K562 (cell line): Measurements from ENCODE around the gene IPO13. TPM values are rescaled to one million over a fixed set of nuclear protein-coding genes. Genes with fewer than 3 reads are reported as not detected.

Experiments used
- CEBPB ChIP-seq: fragments of 450-650 bp; IDR thresholded peaks from 2 replicates; pipeline ENCODE4 v1.6.1; 2016; ENCODE audit warnings: missing genetic modification characterization, missing compliant biosample characterization
- CREB5 ChIP-seq: fragments of 250-450 bp; sonication (Bioruptor Pico); IDR thresholded peaks from 2 replicates; pipeline ENCODE4 v1.5.0; 2020; ENCODE audit warnings: mild to moderate bottlenecking
- ELF1 ChIP-seq: fragments of 200-800 bp; sonication (Bioruptor generic); IDR thresholded peaks from 2 replicates; pipeline ENCODE4 v1.6.1; 2016; ENCODE audit warnings: missing genetic modification characterization, missing compliant biosample characterization
- EWSR1 ChIP-seq: fragments of 450-650 bp; IDR thresholded peaks from 2 replicates; pipeline ENCODE4 v1.6.1; 2018; ENCODE audit warnings: borderline replicate concordance, mild to moderate bottlenecking, low read depth, moderate library complexity; ENCODE audit not compliant: partially characterized antibody
- FOXA1 ChIP-seq: fragments of 450-650 bp; IDR thresholded peaks from 2 replicates; pipeline ENCODE4 v1.6.1; 2016; ENCODE audit warnings: mild to moderate bottlenecking, borderline replicate concordance
- FOXM1 ChIP-seq, 2 experiments: fragments of 450-650 bp in 1 of 2; sonication (generic) in 1 of 2; formaldehyde crosslinking in 1 of 2; IDR thresholded peaks; 2 replicates each; pipeline versions ENCODE4 v1.6.1 to v1.9.0; 2017 to 2022; ENCODE audit warnings: low read depth in 2 of 2, mild to moderate bottlenecking in 2 of 2, missing genetic modification reagents in 1 of 2, moderate library complexity in 1 of 2
- GMEB1 ChIP-seq: fragments of 250-450 bp; sonication (Bioruptor Pico); IDR thresholded peaks from 2 replicates; pipeline ENCODE4 v1.4.0; 2020; ENCODE audit warnings: mild to moderate bottlenecking
- HNRNPUL1 ChIP-seq: fragments of 200-400 bp; formaldehyde crosslinking; IDR thresholded peaks from 2 replicates; pipeline ENCODE4 v1.6.1; 2017; ENCODE audit warnings: low read length
- MXD1 ChIP-seq: fragments of 250-450 bp; sonication (Bioruptor Pico); IDR thresholded peaks from 2 replicates; pipeline ENCODE4 v1.8.0; 2021; ENCODE audit warnings: borderline replicate concordance, mild to moderate bottlenecking, moderate library complexity; ENCODE audit not compliant: poor library complexity, severe bottlenecking
- PREB ChIP-seq: sonication (generic); formaldehyde crosslinking; IDR thresholded peaks from 2 replicates; pipeline ENCODE4 v1.8.1; 2023; ENCODE audit warnings: mild to moderate bottlenecking, missing genetic modification reagents
- PRMT5 ChIP-seq: sonication (generic); formaldehyde crosslinking; IDR thresholded peaks from 2 replicates; pipeline ENCODE4 v1.5.0; 2020; ENCODE audit warnings: missing genetic modification reagents
- RAD51 ChIP-seq: fragments of 450-650 bp; IDR thresholded peaks from 2 replicates; pipeline ENCODE4 v1.7.1; 2016; ENCODE audit warnings: low read depth, mild to moderate bottlenecking, borderline replicate concordance
- RB1 ChIP-seq: fragments of 450-650 bp; IDR thresholded peaks from 2 replicates; pipeline ENCODE4 v1.6.1; 2017; ENCODE audit warnings: low read depth, mild to moderate bottlenecking
- RBM22 ChIP-seq: fragments of 200-400 bp; formaldehyde crosslinking; IDR thresholded peaks from 2 replicates; pipeline ENCODE4 v1.6.1; 2018; ENCODE audit warnings: low read length, low read depth; ENCODE audit not compliant: poor library complexity, severe bottlenecking
- TCF3 ChIP-seq: sonication (generic); formaldehyde crosslinking; IDR thresholded peaks from 2 replicates; pipeline ENCODE4 v1.4.0; 2020; ENCODE audit warnings: mild to moderate bottlenecking, missing genetic modification reagents
- U2AF2 ChIP-seq: fragments of 200-400 bp; formaldehyde crosslinking; optimal IDR thresholded peaks from 2 replicates; pipeline ENCODE3; 2017; ENCODE audit warnings: low read depth, mild to moderate bottlenecking, low read length
- XRCC5 ChIP-seq: fragments of 200-400 bp; formaldehyde crosslinking; IDR thresholded peaks from 2 replicates; pipeline ENCODE4 v1.6.1; 2017; ENCODE audit warnings: low read depth, mild to moderate bottlenecking, low read length
- ZNF589 ChIP-seq: fragments of 200-800 bp; sonication (Bioruptor generic); IDR thresholded peaks from 2 replicates; pipeline ENCODE4 v1.6.1; 2016; ENCODE audit warnings: low read depth, missing genetic modification characterization, missing compliant biosample characterization
- ZNF644 ChIP-seq: fragments of 200-800 bp; sonication (Bioruptor generic); IDR thresholded peaks from 2 replicates; pipeline ENCODE4 v1.6.1; 2016; ENCODE audit warnings: low read depth, missing genetic modification characterization, missing compliant biosample characterization
- ZNF740 ChIP-seq, 3 experiments: fragments of 200-800 bp in 1 of 3; sonication (Bioruptor generic) in 1 of 3; sonication (generic) in 1 of 3; formaldehyde crosslinking in 1 of 3; IDR thresholded peaks; 2 replicates each; pipeline versions ENCODE4 v1.6.1 to v1.8.0; 2016 to 2022; ENCODE audit warnings: mild to moderate bottlenecking in 2 of 3, missing compliant biosample characterization in 2 of 3, missing genetic modification characterization in 2 of 3, missing genetic modification reagents in 1 of 3
- ZNF780A ChIP-seq: fragments of 250-450 bp; sonication (Bioruptor Pico); IDR thresholded peaks from 2 replicates; pipeline ENCODE4 v1.5.0; 2021; ENCODE audit warnings: mild to moderate bottlenecking
- polyA plus RNA-seq, 8 experiments: library from polyadenylated mRNA; depleted of rRNA in 4 of 8; stranded (reverse) in 5 of 8; unstranded in 3 of 8; fragments of >200 nt; fragmentation: Nextera tagmentation in 2 of 8; fragmentation: Illumina TruSeq in 1 of 8; extraction: Ambion mirVana in 2 of 8; extraction: Trizol in 1 of 8; gene quantifications; 2 replicates each; pipeline versions ENCODE4 v1.2.1 to v1.2.3, GENCODE V29; 2011 to 2014; ENCODE audit warnings: inconsistent platforms in 1 of 8, missing spikeins in 1 of 8
- total RNA-seq, 7 experiments: library from RNA; depleted of rRNA in 6 of 7; stranded (reverse); fragments of >200 nt in 6 of 7; fragmentation: Illumina TruSeq in 2 of 7; extraction: Trizol in 2 of 7; gene quantifications; 2 replicates each; pipeline versions ENCODE4 v1.2.1 to v1.2.3, GENCODE V29; 2011 to 2021; ENCODE audit warnings: low replicate concordance in 1 of 7

The IPO13 gene
- total and polyA plus RNA-seq, 9 of the 15 experiments (the other 6 are each of a cell fraction or from before 2014, with no cell fraction given): 7.0 to 30.8 (median 16.2) TPM

- TF ChIP-seq ZNF740 (CRISPR knock-in tag; IDR thresholded peaks at IDR 0.05) (no peak), ZNF740 (tag; IDR thresholded peaks at IDR 0.05) (no peak), RB1 (peak; percentile 99), CEBPB (peak; percentile 92), RBM22 (no peak), EWSR1 (no peak), MXD1 (CRISPR knock-in tag) (peak; percentile 92), ZNF589 (peak; percentile 72; the same call in 1 of the 2 replicates), FOXM1 (IDR thresholded peaks at IDR 0.05; ENCODE audit: low read depth) (no peak), FOXM1 (CRISPR knock-in tag; IDR thresholded peaks at IDR 0.05; ENCODE audit: low read depth) (peak; percentile 7; the same call in 1 of the 2 replicates), PRMT5 (CRISPR knock-in tag) (no peak), ZNF644 (no peak), ELF1 (tag) (peak; percentile 98), CREB5 (CRISPR knock-in tag) (no peak), ZNF780A (no peak), FOXA1 (no peak), RAD51 (peak; percentile 91), TCF3 (CRISPR knock-in tag) (peak; percentile 26; the same call in 1 of the 2 replicates), XRCC5 (peak; percentile 96), U2AF2 (no peak), PREB (0 out of 2 replicates have a peak, but pooled peaks have one; percentile 91), HNRNPUL1 (no peak), GMEB1 (CRISPR knock-in tag) (peak; percentile 72)
Measured at GRCh38 chr1:43946236-43947060, at the start of gene IPO13 (continued).
